NCI-H446 treated with DMSO at 0.1 percent for 48 hours (cell line): ENCODE results near the gene PELI2.

ENCODE experiments used
- DNase-seq: peaks from one replicate; lab custom pipeline; 2025; lab: John Stamatoyannopoulos, UW

The PELI2 gene, protein sequence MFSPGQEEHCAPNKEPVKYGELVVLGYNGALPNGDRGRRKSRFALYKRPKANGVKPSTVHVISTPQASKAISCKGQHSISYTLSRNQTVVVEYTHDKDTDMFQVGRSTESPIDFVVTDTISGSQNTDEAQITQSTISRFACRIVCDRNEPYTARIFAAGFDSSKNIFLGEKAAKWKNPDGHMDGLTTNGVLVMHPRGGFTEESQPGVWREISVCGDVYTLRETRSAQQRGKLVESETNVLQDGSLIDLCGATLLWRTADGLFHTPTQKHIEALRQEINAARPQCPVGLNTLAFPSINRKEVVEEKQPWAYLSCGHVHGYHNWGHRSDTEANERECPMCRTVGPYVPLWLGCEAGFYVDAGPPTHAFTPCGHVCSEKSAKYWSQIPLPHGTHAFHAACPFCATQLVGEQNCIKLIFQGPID

GRCh38 chr14:56117765-56118610, at the start of gene PELI2:
PELI2 (plus strand) TSS chr14:56118411; CDS start chr14:56118661, 250 bp downstream.
- no peak for DNase-seq

GRCh38 chr14:56073799-56074198, 44.4 kb upstream of the PELI2 start:
- no peak for DNase-seq

GRCh38 chr14:56075301-56075700, 42.9 kb upstream of the PELI2 start:
- no peak for DNase-seq

- no peak for DNase-seq
These were observed 37.1 kb upstream of the PELI2 start for GRCh38 chr14:56081139-56081538.

DNA sequence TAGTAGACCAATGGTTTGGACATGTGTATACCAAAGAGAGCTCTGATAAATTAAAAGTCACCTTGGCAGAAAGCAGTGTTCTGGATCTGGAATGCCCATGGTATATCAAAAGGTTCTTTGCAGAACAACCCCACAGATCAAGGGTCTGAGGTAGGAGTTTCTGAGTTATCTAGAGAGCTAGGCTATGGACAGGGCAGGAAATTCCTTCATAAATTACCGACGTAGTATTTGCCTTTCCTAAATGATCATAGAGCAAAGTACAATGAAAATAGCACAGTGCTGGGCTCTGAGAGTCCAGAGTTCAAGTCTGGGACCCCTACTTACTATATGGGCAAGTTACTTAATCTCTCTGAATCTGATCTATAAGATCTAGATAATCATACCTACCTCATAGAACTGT, 35.3 kb upstream of the PELI2 start:
- DNase-seq, result no peak

- DNase-seq, result no peak
These were observed 32.7 kb upstream of the PELI2 start for GRCh38 chr14:56085471-56085870.

GRCh38 chr14:56087671-56088471, 30.3 kb upstream of the PELI2 start:
- DNase-seq, result no peak

DNA sequence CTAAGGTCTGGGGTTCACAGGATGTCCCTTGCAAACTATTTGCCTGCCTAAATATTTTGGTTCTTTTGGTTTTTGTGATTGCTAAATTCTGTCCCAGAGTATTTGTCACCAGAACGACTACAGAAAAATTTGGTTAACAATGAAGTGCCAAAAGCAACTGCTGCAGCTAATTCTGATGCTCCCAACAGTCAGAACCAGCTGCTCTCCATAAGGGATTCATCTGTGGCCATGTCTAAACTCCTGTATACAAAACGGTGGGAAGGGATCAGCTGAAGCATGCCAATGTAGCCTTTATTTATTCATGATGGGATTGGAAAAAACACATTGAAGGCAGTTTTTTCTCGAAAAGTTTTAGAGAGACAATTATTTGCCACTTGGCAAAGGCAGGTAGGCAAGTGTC, 29.3 kb upstream of the PELI2 start:
- DNase-seq, result no peak

GRCh38 chr14:56092763-56093162, 25.4 kb upstream of the PELI2 start:
- DNase-seq, result no peak

- DNase-seq, result no peak
These were observed 24.1 kb upstream of the PELI2 start for GRCh38 chr14:56094076-56094475.

DNA sequence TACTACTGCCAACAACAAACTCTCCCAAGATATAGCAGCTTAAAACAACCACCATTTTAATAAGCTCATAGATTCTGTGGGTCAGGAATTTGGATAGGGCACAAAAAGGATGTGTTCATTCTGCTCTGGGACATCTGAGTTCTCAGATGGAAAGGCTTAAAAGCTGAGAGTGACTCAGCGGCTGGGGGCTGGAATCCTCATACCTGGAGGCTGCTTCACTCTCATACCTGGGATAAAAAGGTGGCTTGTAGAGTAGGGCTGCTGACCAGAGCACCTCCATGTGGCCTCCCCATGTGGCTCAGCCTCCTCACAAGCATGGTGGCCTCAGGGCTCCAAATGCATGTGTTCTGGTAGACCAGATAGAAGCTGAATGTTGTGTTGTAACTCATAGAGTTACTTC, 20.2 kb upstream of the PELI2 start:
- no peak for DNase-seq

DNA sequence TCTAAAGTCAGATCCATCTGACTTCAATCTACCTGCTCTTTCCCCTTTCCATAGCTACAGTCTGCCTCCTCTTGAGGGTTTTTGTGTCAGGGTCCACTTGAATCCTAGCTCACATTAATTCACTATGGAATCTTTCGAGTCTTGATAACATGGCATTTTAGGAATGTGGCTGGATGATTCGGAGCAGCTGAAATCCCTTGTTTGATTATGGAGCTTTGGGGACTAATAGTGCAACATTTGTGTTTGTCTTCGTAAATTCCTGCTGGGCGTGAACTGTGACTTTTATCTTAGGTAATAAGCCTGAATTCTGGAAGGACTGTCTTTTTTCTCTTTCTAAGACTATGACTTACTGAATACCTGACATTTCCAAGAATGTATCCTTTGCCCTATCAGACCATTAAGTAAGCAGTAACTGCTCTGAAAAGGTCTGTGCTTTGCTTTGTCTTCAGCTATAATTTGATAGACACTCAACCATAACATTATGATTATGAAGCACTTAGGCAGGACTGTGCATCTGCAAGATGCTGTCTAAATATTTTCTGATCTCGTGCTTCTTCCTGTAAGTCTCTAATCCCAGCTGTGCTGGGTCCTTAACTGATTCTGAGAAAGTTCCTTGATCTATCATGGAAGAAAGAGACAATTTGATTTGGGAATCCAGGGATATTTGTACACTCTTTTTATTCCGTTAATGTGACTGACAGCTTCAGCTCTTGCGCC, 19.0 kb upstream of the PELI2 start:
- no peak for DNase-seq

DNA sequence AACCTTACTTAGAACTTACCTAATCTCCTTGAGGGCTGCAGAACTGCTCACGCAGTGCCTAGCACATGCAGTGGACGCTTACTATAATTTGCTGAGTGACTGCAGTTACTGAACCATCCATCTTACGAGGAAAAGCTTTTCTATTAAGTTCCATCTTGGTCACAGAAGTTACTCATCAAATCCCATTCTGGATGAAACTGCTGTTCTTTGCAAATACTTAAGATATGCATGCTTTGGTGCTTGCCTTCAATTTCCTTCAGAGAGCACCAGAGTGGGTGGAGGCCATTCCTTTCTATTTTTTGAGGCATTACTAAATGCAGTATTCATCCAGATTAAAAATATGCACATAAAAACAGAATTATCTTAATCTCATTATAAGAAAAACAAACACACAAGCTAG, 17.7 kb upstream of the PELI2 start:
- DNase-seq, result no peak

DNA sequence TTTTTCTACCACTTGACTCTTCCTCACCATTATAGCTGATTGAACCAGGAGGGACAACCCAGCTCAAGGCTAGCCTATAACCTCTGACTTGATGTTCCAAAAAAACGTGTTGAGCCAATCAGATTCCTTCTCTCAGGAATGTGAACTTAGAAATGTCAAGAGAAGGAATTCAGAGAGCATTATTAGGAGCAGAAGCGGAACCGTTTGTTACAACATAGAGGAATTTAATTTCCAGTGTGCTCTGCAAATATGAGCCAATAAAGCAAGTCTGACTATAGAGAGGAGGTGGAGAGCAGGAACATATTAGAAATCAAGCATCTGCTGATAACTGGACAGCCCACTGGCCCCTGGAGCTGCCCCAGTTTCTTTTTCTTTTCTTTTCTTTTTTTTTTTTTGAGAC, 15.3 kb upstream of the PELI2 start:
- no peak for DNase-seq

- DNase-seq, result no peak
These were observed 10.6 kb upstream of the PELI2 start for GRCh38 chr14:56107615-56108014.

DNA sequence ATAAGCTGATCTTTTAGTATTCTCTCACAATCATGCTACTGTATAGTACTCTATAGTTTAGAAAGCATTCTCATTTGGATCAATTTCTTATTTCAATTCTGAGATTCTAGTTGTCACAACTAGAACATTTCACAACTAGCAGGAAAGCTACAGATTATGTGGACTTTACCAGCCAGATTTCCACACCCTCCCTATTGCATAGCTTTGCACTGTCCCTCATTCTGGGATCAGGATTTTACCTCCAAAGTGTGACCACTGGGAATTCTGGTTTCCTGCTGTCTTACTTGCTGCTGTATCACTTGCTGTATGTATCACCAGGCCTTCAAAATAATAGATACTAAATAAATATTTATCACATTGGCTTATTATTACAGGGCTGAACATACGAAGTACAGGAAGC, 10.2 kb upstream of the PELI2 start:
- DNase-seq, result no peak

DNA sequence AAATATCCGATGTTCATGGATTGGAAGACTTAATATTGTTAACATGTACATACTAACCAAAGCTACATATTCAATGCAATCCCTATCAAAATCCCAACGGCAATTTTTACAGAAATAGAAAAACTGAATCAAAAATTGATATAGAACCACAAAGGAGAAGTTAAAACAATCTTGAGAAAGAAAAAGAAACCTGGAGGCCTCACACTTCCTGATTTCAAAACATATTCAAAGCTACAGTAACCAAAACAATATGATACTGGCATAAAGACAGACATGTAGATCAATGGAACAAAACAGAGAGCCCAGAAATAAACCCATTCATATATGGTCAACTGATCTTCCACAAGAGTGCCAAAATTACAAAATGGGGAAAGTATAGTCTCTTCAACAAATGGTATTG, 5.4 kb upstream of the PELI2 start:
- no peak for DNase-seq

- DNase-seq, result no peak
These were observed 2.8 kb upstream of the PELI2 start for GRCh38 chr14:56115334-56115870.

GRCh38 chr14:56115976-56116893, 2.0 kb upstream of the PELI2 start:
- DNase-seq, result no peak

GRCh38 chr14:56118611-56119181, 485 bp downstream of the PELI2 start:
- DNase-seq, result no peak
